Measurements from ENCODE around the gene PYGB. TPM values are rescaled to one million over a fixed set of nuclear protein-coding genes. Genes with fewer than 3 reads are reported as not detected.

PYGB gene
- total RNA-seq, 1 experiment from 2014 or later: 78.9 TPM

DNA sequence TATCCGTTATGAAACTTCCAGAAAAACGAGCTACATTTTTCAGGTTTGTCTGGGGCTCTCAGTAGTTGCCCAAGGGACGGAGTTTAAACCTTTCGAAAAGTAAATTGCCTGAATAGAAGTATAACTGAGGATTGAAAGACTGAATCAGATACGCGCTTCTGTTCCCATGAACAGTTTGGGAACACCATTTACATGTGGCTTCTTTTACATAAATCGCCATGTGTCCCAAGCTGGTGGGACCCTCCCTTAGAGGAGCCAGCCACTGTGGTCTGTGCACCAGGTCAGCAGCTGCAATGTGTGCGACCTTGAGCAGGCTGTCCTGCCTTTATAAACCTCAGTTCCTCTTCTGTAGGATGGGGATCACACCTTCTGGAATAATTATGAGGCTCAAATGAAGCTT, 41.3 kb upstream of the PYGB start:
- intact Hi-C loops (cut with micrococcal nuclease; ENCODE audit: unreplicated experiment): no loop called here
- TF ChIP-seq, protein P1, sequence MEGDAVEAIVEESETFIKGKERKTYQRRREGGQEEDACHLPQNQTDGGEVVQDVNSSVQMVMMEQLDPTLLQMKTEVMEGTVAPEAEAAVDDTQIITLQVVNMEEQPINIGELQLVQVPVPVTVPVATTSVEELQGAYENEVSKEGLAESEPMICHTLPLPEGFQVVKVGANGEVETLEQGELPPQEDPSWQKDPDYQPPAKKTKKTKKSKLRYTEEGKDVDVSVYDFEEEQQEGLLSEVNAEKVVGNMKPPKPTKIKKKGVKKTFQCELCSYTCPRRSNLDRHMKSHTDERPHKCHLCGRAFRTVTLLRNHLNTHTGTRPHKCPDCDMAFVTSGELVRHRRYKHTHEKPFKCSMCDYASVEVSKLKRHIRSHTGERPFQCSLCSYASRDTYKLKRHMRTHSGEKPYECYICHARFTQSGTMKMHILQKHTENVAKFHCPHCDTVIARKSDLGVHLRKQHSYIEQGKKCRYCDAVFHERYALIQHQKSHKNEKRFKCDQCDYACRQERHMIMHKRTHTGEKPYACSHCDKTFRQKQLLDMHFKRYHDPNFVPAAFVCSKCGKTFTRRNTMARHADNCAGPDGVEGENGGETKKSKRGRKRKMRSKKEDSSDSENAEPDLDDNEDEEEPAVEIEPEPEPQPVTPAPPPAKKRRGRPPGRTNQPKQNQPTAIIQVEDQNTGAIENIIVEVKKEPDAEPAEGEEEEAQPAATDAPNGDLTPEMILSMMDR (IDR thresholded peaks at IDR 0.05; ENCODE audit: insufficient read depth in 1 of 2, low read depth in 1 of 2, low read length in 1 of 2, severe bottlenecking in 1 of 2, unreplicated experiment in 1 of 2): no peak
- H3K36me3 Mint-ChIP-seq (ENCODE audit: insufficient read depth, unreplicated experiment): peaks cover 15% of the 10 kb centered on the region
- ChIA-PET POLR2A (no interaction called here), CTCF (no interaction called here)
- BruUV-seq (replicated peaks): no TSS peak
- H3K27me3 Mint-ChIP-seq (ENCODE audit: insufficient read depth, unreplicated experiment): no peaks in the 10 kb centered on the region
- no peak overlapping the region for H3K4me3 Mint-ChIP-seq (ENCODE audit: unreplicated experiment)
- no peaks in the 10 kb centered on the region for H3K9me3 Mint-ChIP-seq (ENCODE audit: unreplicated experiment)
- H3K4me1 Mint-ChIP-seq (ENCODE audit: low read depth, unreplicated experiment): peaks cover 5% of the 10 kb centered on the region
- H3K27me3 ChIP-seq (replicated peaks; ENCODE audit: control insufficient read depth, insufficient read depth, low read length): no peaks in the 10 kb centered on the region
- H3K4me3 ChIP-seq (ENCODE audit: low read depth, low read length): no peak overlapping the region
- no peaks in the 10 kb centered on the region for H3K9me3 ChIP-seq
- H3K36me3 ChIP-seq (ENCODE audit: control insufficient read depth, insufficient read depth, low read length): no peaks in the 10 kb centered on the region
- DNase-seq: no peak
- no peak overlapping the region for H3K27ac Mint-ChIP-seq (ENCODE audit: unreplicated experiment)
- H3K4me1 ChIP-seq: no peaks in the 10 kb centered on the region

DNA sequence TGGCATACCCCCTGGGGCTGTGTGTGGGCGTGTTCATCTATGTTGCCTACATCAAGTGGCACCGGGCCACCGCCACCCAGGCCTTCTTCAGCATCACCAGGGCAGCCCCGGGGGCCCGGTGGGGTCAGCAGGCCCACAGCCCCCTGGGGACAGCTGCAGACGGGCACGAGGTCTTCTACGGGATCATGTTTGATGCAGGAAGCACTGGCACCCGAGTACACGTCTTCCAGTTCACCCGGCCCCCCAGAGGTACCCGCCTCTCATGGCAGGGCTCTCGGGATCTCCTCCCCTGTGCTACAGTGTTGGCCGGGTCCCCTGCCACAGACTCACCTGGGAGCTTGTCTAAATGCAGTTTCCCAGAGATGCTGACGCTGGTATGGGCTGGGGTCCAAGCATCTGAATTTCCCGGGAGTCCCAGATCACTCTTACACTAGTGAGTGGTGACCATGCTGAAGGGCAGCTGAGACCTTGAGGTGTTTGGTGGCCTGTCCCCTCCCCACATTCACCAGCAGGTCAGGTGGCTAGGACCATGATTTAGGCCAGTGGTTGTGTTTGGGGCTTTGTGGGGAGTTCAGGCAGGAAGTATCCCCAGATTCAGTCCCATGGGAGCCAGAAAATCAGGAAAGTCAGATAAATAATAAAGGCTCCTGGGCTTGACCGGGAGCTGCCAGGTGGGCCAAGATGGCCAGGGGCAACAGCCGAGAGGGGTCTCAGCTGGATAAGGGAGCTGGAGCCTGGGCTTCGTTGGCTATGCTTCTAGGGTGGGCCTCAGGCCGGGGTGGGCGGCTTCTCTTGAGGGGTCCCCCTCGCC, 40.5 kb upstream of the PYGB start:
- Mint-ChIP-seq H3K36me3 (ENCODE audit: insufficient read depth, unreplicated experiment) (peaks cover 22% of the 10 kb centered on the region), H3K27me3 (ENCODE audit: insufficient read depth, unreplicated experiment) (no peaks in the 10 kb centered on the region), H3K4me3 (ENCODE audit: unreplicated experiment) (no peak overlapping the region), H3K27ac (ENCODE audit: unreplicated experiment) (no peak overlapping the region), H3K4me1 (ENCODE audit: low read depth, unreplicated experiment) (peaks cover 5% of the 10 kb centered on the region), H3K9me3 (ENCODE audit: unreplicated experiment) (no peaks in the 10 kb centered on the region)
- ChIA-PET CTCF (no interaction called here), POLR2A (no interaction called here)
- H3K4me3 ChIP-seq (ENCODE audit: low read depth, low read length): no peak overlapping the region
- TF ChIP-seq, protein P1 (IDR thresholded peaks at IDR 0.05; ENCODE audit: insufficient read depth in 1 of 2, low read depth in 1 of 2, low read length in 1 of 2, severe bottlenecking in 1 of 2, unreplicated experiment in 1 of 2): no peak
- BruUV-seq (replicated peaks): no TSS peak
- no peaks in the 10 kb centered on the region; the same call in 1 of the 2 replicates for H3K36me3 ChIP-seq (ENCODE audit: control insufficient read depth, insufficient read depth, low read length)
- DNase-seq: no peak
- intact Hi-C loops (cut with micrococcal nuclease; ENCODE audit: unreplicated experiment): no loop called here
- H3K27me3 ChIP-seq (replicated peaks; ENCODE audit: control insufficient read depth, insufficient read depth, low read length): no peaks in the 10 kb centered on the region
- H3K9me3 ChIP-seq: no peaks in the 10 kb centered on the region
- H3K4me1 ChIP-seq: no peaks in the 10 kb centered on the region

GRCh38 chr20:25207960-25208534, 39.8 kb upstream of the PYGB start:
- Mint-ChIP-seq H3K27ac (ENCODE audit: unreplicated experiment) (no peak overlapping the region), H3K27me3 (ENCODE audit: insufficient read depth, unreplicated experiment) (no peaks in the 10 kb centered on the region), H3K4me3 (ENCODE audit: unreplicated experiment) (no peak overlapping the region), H3K36me3 (ENCODE audit: insufficient read depth, unreplicated experiment) (peaks cover 22% of the 10 kb centered on the region), H3K4me1 (ENCODE audit: low read depth, unreplicated experiment) (peaks cover 5% of the 10 kb centered on the region), H3K9me3 (ENCODE audit: unreplicated experiment) (no peaks in the 10 kb centered on the region)
- H3K36me3 ChIP-seq (ENCODE audit: control insufficient read depth, insufficient read depth, low read length): no peaks in the 10 kb centered on the region; the same call in 1 of the 2 replicates
- no peak for DNase-seq
- intact Hi-C loops (cut with micrococcal nuclease; ENCODE audit: unreplicated experiment): no loop called here
- CTCF ChIA-PET: no interaction called here
- H3K4me3 ChIP-seq (ENCODE audit: low read depth, low read length): no peak overlapping the region
- no peaks in the 10 kb centered on the region for H3K27me3 ChIP-seq (replicated peaks; ENCODE audit: control insufficient read depth, insufficient read depth, low read length)
- TF ChIP-seq, protein P1 (IDR thresholded peaks at IDR 0.05; ENCODE audit: insufficient read depth in 1 of 2, low read depth in 1 of 2, low read length in 1 of 2, severe bottlenecking in 1 of 2, unreplicated experiment in 1 of 2): no peak
- no peaks in the 10 kb centered on the region for H3K4me1 ChIP-seq
- no TSS peak for BruUV-seq (replicated peaks)
- no peaks in the 10 kb centered on the region for H3K9me3 ChIP-seq
- POLR2A ChIA-PET: no interaction called here

Measured in Caco-2 (cell line).